Uterus (tissue), 4 donors: ENCODE measurements around the gene ZNF829. TPM values are rescaled to one million over a fixed set of nuclear protein-coding genes. Genes with fewer than 3 reads are reported as not detected.

ENCODE experiments used
- DNase-seq, 2 donors: peaks; one replicate each; pipeline ENCODE4 v3.0.0-alpha.2; 2019 to 2020
- H3K27ac ChIP-seq, 2 donors: fragments of 200-600 bp; sonication (generic); 1 replicate in 1 of 2; 2 replicates in 1 of 2; pipeline ENCODE4 v1.5.1; 2016 to 2018
- H3K27me3 ChIP-seq, 2 donors: fragments of 200-600 bp; sonication (generic); one replicate each; pipeline ENCODE4 v1.5.1; 2018 to 2019; ENCODE audit warnings: control low read depth in 1 of 2
- H3K36me3 ChIP-seq, 2 donors: fragments of 200-600 bp; sonication (generic); one replicate each; pipeline ENCODE4 v1.5.1; 2019; ENCODE audit warnings: control low read depth in 1 of 2
- H3K4me1 ChIP-seq, 2 donors: fragments of 200-600 bp; sonication (generic); one replicate each; pipeline ENCODE4 v1.5.1; 2018 to 2019; ENCODE audit warnings: control low read depth in 1 of 2
- H3K4me3 ChIP-seq, 2 donors: fragments of 200-600 bp; sonication (generic); 1 replicate in 1 of 2; 2 replicates in 1 of 2; pipeline ENCODE4 v1.5.1; 2018 to 2019; ENCODE audit warnings: mild to moderate bottlenecking in 1 of 2
- H3K9me3 ChIP-seq, 2 donors: fragments of 200-600 bp; sonication (generic); one replicate each; pipeline ENCODE4 v1.5.1; 2019; ENCODE audit warnings: control low read depth in 1 of 2
- CTCF ChIP-seq, 4 experiments: fragments of 200-600 bp in 2 of 4; fragments of 450-650 bp in 2 of 4; sonication (generic) in 2 of 4; IDR thresholded peaks; one replicate each; pipeline ENCODE4 v1.5.1; 2016 to 2019; ENCODE audit warnings: antibody characterized with exemption in 4 of 4, mild to moderate bottlenecking in 2 of 4, moderate library complexity in 1 of 4
- POLR2A ChIP-seq, 2 donors: fragments of 450-650 bp; IDR thresholded peaks; one replicate each; pipeline ENCODE4 v1.6.1; 2016; ENCODE audit warnings: antibody characterized with exemption in 2 of 2, mild to moderate bottlenecking in 1 of 2, moderate library complexity in 1 of 2
- intact Hi-C: fragments of 100-400 bp; cut with DNase I; formaldehyde crosslinking; loops from one replicate; pipeline ENCODE4 v1.15.1; 2023; ENCODE audit warnings: low total_unique reads
- total RNA-seq, 4 donors: library from RNA; depleted of rRNA in 3 of 4; stranded (reverse); fragments of >200 nt in 3 of 4; gene quantifications; one replicate each; pipeline versions ENCODE4 v1.1.0 to v1.2.4, GENCODE V29; 2014 to 2023
- donor health status: DM: yes; HTN: yes; CAD: no.

ZNF829 gene
- total RNA-seq, 4 donors from 2014 or later, result 2.1 to 11.5 (median 5.1) TPM

- no peak for DNase-seq
- Histone ChIP-seq H3K36me3 (peaks cover 0 to 3% of the 10 kb centered on the region in 2 donors), H3K4me1 (no peaks in the 10 kb centered on the region), H3K4me3 (no peak overlapping the region), H3K27me3 (no peaks in the 10 kb centered on the region), H3K9me3 (peaks cover 0 to 20% of the 10 kb centered on the region in 2 donors), H3K27ac (no peak overlapping the region)
- TF ChIP-seq CTCF (IDR thresholded peaks at IDR 0.05), result no peak
- TF ChIP-seq POLR2A (IDR thresholded peaks at IDR 0.05), result no peak
- intact Hi-C loops, result no loop called here
Observed at GRCh38 chr19:36939153-36939552, 23.1 kb upstream of the ZNF829 start.

GRCh38 chr19:36931684-36932083, 15.6 kb upstream of the ZNF829 start:
- Histone ChIP-seq H3K36me3 (no peaks in the 10 kb centered on the region), H3K9me3 (peaks cover 0 to 33% of the 10 kb centered on the region in 2 donors)
- TF ChIP-seq CTCF (IDR thresholded peaks at IDR 0.05) (no peak), POLR2A (IDR thresholded peaks at IDR 0.05) (no peak)

GRCh38 chr19:36918090-36918489, 2.0 kb upstream of the ZNF829 start:
- TF ChIP-seq POLR2A (IDR thresholded peaks at IDR 0.05) (no peak), CTCF (IDR thresholded peaks at IDR 0.05) (no peak)
- no peaks in the 10 kb centered on the region for H3K36me3 ChIP-seq
- no peak overlapping the region for H3K4me3 ChIP-seq

More at GRCh38 chr19:36931684-36932083, 15.6 kb upstream of the ZNF829 start:
- no peak overlapping the region for H3K4me3 ChIP-seq
- intact Hi-C loops, result no loop called here
- DNase-seq, result no peak
- no peak overlapping the region for H3K27ac ChIP-seq
- no peaks in the 10 kb centered on the region for H3K4me1 ChIP-seq
- no peaks in the 10 kb centered on the region for H3K27me3 ChIP-seq

GRCh38 chr19:36916991-36917390, 900 bp upstream of the ZNF829 start:
- Histone ChIP-seq H3K4me1 (no peaks in the 10 kb centered on the region), H3K27ac (peak overlapping the region; percentile 90 to 91), H3K36me3 (no peaks in the 10 kb centered on the region), H3K4me3 (peak overlapping the region; percentile 68 to 69), H3K9me3 (no peaks in the 10 kb centered on the region), H3K27me3 (no peaks in the 10 kb centered on the region)
- TF ChIP-seq POLR2A (IDR thresholded peaks at IDR 0.05), result no peak
- no peak for DNase-seq
- intact Hi-C loops, result no loop called here

More at GRCh38 chr19:36918090-36918489, 2.0 kb upstream of the ZNF829 start:
- Histone ChIP-seq H3K9me3 (no peaks in the 10 kb centered on the region), H3K4me1 (no peaks in the 10 kb centered on the region), H3K27ac (no peak overlapping the region), H3K27me3 (no peaks in the 10 kb centered on the region)
- intact Hi-C loops, result no loop called here
- DNase-seq, result no peak

- TF ChIP-seq POLR2A (IDR thresholded peaks at IDR 0.05) (no peak), CTCF (IDR thresholded peaks at IDR 0.05) (no peak)
- Histone ChIP-seq H3K4me3 (no peak overlapping the region), H3K27me3 (no peaks in the 10 kb centered on the region), H3K27ac (no peak overlapping the region), H3K4me1 (no peaks in the 10 kb centered on the region), H3K36me3 (no peaks in the 10 kb centered on the region), H3K9me3 (peaks cover 3 to 91% of the 10 kb centered on the region in 2 donors)
- intact Hi-C loops, result no loop called here
- DNase-seq, result no peak
Observed at GRCh38 chr19:36898422-36898821, 17.7 kb downstream of the ZNF829 start.

- H3K27ac ChIP-seq, result no peak overlapping the region
- no peaks in the 10 kb centered on the region for H3K27me3 ChIP-seq
- intact Hi-C loops, result no loop called here
- no peaks in the 10 kb centered on the region for H3K4me1 ChIP-seq
- no peaks in the 10 kb centered on the region for H3K36me3 ChIP-seq
- no peak overlapping the region for H3K4me3 ChIP-seq
- TF ChIP-seq CTCF (IDR thresholded peaks at IDR 0.05), result no peak
- no peak for TF ChIP-seq POLR2A (IDR thresholded peaks at IDR 0.05)
- DNase-seq, result no peak
- H3K9me3 ChIP-seq, result peaks cover 7 to 98% of the 10 kb centered on the region in 2 donors
Observed at GRCh38 chr19:36894849-36895383, 21.2 kb downstream of the ZNF829 start.
